ENCODE results near the gene DPH1.

Gene DPH1

GRCh38 chr17:2070241-2071023, 40.5 kb downstream of the DPH1 start:
- Histone ChIP-seq H3K4me3 (ENCODE audit: low read depth, low read length) (no peak overlapping the region), H3K27me3 (no peaks in the 10 kb centered on the region), H3K4me1 (peaks cover 7% of the 10 kb centered on the region), H3K36me3 (no peaks in the 10 kb centered on the region), H3K9me3 (no peaks in the 10 kb centered on the region)
- TF ChIP-seq CTCF (IDR thresholded peaks at IDR 0.05; ENCODE audit: low read depth, low read length) = no peak
- DNase-seq = no peak

- Histone ChIP-seq H3K4me1 (peaks cover 13% of the 10 kb centered on the region), H3K36me3 (no peaks in the 10 kb centered on the region), H3K4me3 (ENCODE audit: low read depth, low read length) (no peak overlapping the region), H3K27me3 (no peaks in the 10 kb centered on the region), H3K9me3 (no peaks in the 10 kb centered on the region)
- DNase-seq = no peak
- no peak for TF ChIP-seq CTCF (IDR thresholded peaks at IDR 0.05; ENCODE audit: low read depth, low read length)
These were observed 41.1 kb downstream of the DPH1 start for GRCh38 chr17:2071024-2071385.

- Histone ChIP-seq H3K9me3 (no peaks in the 10 kb centered on the region), H3K4me3 (ENCODE audit: low read depth, low read length) (no peak overlapping the region), H3K36me3 (no peaks in the 10 kb centered on the region), H3K4me1 (peaks cover 16% of the 10 kb centered on the region), H3K27me3 (no peaks in the 10 kb centered on the region)
- no peak for TF ChIP-seq CTCF (IDR thresholded peaks at IDR 0.05; ENCODE audit: low read depth, low read length)
- DNase-seq = no peak
These were observed 41.7 kb downstream of the DPH1 start for GRCh38 chr17:2071455-2072281.

GRCh38 chr17:2074919-2075318, 45.0 kb downstream of the DPH1 start:
- no peak for DNase-seq
- H3K9me3 ChIP-seq = no peaks in the 10 kb centered on the region

GRCh38 chr17:2075336-2076086, 45.6 kb downstream of the DPH1 start:
- H3K36me3 ChIP-seq = no peaks in the 10 kb centered on the region
- H3K9me3 ChIP-seq = no peaks in the 10 kb centered on the region
- H3K4me3 ChIP-seq (ENCODE audit: low read depth, low read length) = no peak overlapping the region
- peaks cover 16% of the 10 kb centered on the region for H3K4me1 ChIP-seq
- H3K27me3 ChIP-seq = no peaks in the 10 kb centered on the region
- no peak for TF ChIP-seq CTCF (IDR thresholded peaks at IDR 0.05; ENCODE audit: low read depth, low read length)
- peak; percentile 58 for DNase-seq

More at GRCh38 chr17:2074919-2075318, 45.0 kb downstream of the DPH1 start:
- no peak for TF ChIP-seq CTCF (IDR thresholded peaks at IDR 0.05; ENCODE audit: low read depth, low read length)
- no peak overlapping the region for H3K4me3 ChIP-seq (ENCODE audit: low read depth, low read length)
- H3K27me3 ChIP-seq = no peaks in the 10 kb centered on the region
- H3K4me1 ChIP-seq = peaks cover 16% of the 10 kb centered on the region
- no peaks in the 10 kb centered on the region for H3K36me3 ChIP-seq

Measured in BE2C (cell line).